Stimulated activated CD8-positive, alpha-beta memory T cell treated with anti-CD3 and anti-CD28 coated beads, Interleukin-15, amount 100 ng/mL, for 4 hours (primary cell): ENCODE measurements around the gene BST2.
A peak's percentile ranks its signal among the peaks of the same experiment; 100 is the strongest.

ENCODE experiments used
- DNase-seq, 2 donors: peaks; one replicate each; pipeline ENCODE4 v3.0.0-alpha.2; 2020; ENCODE audit warnings: low read depth in 2 of 2

Gene BST2

DNA sequence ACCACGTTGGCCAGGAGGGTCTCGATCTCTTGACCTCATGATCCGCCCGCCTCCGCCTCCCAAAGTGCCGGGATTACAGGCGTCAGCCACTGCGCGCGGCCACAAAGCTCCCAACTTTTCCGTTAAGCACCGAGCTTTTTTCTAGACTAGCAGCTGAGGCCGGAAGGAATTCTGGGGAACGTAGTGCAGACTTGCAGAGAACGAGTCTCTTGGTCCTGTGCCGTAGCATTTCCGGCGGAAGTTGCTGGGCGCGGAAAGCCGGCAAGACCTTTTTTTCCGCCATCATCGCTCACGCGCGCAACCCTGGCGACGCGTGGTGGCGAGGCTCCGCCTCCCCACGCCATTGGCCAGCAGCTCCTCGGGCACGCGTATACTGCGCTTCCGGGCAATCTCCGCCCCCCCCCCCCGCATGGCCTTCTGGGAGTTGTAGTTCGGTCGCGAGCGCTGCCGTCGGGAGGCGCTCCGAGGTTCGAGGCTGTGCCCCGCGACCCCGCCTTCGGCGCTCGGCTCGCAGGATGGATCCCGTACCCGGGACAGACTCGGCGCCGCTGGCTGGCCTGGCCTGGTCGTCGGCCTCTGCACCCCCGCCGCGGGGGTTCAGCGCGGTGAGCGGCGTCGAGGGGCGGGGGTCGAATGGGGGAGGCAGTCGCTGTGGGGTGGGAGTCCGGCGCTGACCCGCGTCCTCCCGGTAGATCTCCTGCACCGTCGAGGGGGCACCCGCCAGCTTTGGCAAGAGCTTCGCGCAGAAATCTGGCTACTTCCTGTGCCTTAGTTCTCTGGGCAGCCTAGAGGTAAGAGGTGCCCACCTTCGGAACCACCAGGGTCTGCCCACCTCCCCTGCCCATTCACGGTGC lies 14.4 kb upstream of the BST2 start, which contains the start of gene MVB12A:
Gene MVB12A (plus strand): TSS at position 427 of the 854 bp plus-strand sequence. CDS start 89 bp downstream, at position 516.
- peak; percentile 91 to 93 for DNase-seq

DNA sequence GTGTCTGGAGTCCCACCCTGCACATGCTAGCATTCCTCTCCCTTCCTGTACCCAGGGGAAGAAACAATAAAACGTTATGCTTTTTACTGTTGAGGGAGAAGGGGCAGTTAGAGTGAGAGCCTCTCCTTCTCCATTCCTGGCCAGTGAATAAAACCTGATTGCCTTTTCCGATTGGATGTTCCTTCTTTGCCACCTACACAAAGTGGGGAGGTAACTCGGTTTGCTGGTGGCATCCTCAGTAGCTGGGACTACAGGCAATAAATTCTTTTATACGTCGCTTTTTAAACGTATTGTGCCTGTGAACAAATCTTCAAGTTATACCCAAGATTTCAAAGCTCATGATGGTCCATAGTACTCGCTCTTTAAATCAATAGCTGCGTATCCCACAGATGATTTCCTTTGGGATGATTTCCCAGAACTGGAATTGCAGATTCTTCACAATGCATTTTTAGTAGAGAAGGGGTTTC lies 13.8 kb upstream of the BST2 start:
- DNase-seq: no peak

DNA sequence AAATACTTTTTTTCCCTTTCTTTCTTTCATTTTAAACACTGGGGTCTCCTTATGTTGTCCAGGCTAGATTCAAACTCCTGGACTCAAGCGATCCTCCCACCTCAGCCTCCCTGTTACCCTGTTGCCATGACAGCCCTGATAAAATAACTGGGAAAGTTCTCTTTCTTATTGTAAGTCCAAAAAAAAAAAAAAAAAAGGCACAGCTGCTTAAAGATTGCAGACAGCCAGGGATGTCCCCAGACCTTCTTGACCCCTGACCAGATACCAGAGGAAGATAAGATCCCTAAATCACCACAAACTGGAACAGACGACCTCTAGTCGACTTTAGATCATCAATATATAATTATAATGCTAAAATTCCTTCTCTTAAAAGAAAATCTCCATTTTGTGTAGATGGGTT lies 13.3 kb upstream of the BST2 start:
- DNase-seq: no peak

DNA sequence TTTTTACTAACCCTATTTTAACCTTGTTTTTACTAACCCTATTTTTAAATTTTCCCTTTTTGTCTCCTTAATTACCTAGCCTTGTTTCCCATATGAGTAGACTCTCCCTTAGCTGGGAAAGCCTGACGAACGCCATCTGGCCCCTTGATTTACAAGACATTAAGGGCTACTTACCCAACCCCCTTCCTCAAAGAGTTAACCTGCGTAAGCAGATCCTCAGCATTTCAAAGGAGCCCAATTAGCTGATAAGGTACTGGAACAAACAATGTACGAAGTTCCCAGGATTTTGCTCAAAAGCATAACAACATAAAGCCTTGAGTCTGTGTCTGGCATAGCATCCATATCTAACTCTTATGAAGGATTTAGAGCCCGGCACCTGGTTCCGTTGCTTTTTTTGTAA lies 9.7 kb upstream of the BST2 start:
- no peak for DNase-seq

DNA sequence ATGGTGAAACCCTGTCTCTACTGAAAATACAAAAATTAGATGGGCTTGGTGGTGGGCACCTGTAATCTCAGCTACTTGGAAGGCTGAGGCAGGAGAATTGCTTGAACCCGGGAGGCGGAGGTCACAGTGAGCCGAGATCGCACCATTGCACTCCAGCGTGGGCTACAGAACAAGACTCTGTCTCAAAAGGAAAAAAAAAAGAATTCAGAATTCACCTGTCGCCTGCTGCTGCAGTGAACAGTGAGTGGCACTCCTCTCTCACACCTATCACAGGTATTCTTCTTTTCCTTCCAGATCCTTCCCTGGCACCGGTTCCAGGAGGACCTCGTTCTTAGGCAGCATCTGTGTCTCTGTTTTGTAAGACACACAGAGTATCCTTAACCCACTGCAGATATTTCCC lies 8.7 kb upstream of the BST2 start:
- DNase-seq: no peak

DNA sequence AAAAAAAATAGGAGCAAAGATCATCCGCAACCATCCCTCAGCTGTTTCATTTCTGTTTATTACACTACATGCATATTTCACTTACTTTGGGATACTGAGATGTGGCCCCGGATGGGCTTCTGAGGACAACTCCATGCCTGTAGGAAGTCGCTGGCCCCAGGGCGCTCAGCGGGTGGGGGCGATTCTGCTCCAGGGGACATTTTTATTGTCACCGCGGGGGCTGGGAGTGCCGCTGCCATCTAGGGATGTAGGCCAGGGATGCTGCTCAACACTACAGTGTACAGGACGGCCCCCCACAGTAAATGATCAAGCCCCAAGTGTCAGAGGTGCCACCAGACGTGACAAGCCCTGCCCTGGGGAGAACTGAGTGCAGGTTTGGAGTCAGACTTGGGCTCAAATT lies 6.4 kb upstream of the BST2 start:
- DNase-seq: no peak

DNA sequence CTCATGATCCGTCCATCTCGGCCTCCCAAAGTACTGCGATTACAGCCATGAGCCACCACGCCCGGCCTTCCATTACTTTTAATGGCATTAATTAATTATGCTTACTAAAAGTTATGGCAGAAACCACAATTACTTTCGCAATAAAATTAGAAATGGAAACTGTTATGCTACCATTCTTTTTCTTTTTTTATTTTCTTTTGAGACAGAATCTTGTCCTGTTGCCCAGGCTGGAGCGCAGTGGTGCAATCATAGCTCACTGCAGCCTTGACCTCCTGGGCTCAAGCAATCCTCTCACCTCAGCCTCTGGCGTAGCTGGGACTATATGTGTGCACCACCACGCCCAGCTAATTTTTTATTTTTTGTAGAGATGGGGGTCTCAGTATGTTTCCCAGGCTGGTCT lies 4.6 kb upstream of the BST2 start:
- no peak for DNase-seq

DNA sequence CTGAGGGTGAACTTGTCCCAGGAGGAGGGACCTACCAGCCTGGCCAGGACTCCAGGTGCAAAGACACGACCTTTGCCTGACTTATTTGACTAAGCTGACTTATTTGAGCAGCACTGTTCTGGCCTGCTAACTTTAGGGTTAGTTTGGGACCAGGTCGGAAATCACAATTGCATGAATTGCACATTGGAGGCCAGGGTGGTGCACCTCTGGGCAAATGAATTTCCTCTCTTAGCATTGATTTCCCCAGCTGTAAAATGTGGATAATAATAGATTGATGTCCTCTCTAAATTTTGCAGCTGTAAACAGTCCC lies 1.4 kb upstream of the BST2 start:
- DNase-seq: no peak

DNA sequence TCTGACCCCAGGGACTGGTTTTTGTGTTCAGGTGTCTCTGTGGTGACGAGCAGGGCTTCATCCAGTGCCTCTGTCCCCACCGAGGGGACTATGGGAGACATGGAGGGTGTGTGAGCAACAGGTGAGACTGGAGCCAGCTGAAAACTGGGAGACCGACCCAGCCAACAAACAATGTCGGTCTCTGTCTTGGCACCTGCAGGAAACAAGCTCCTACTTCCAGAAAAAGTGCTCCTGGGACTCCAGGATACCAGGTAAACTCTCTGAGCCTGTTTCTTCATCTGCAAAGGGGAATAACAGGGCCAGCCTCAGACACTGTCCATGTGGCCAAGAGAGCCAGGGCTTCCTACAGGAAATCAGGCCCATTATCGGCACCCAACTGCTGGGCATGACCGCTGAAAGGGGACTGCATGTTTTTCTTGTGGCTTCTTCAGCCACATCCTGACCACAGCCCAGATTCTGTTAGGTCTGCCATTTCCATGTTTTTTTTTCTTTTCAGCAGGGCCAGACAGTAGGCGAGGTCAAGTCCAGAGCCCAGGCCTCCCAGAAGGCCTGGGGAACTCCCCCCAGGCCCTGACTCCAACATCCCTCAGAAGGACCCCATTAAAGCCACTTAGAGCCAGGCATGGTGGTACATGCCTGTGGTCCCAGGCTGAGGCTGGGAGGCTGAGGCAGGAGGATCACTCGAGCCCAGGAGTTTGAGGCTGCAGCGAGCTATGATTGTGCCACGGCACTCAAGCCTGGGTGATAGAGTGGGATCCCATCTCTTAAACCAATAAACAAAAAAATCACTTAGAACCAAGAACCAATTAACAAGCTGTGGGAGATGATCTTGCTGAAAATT lies 836 bp upstream of the BST2 start:
- DNase-seq: no peak

DNA sequence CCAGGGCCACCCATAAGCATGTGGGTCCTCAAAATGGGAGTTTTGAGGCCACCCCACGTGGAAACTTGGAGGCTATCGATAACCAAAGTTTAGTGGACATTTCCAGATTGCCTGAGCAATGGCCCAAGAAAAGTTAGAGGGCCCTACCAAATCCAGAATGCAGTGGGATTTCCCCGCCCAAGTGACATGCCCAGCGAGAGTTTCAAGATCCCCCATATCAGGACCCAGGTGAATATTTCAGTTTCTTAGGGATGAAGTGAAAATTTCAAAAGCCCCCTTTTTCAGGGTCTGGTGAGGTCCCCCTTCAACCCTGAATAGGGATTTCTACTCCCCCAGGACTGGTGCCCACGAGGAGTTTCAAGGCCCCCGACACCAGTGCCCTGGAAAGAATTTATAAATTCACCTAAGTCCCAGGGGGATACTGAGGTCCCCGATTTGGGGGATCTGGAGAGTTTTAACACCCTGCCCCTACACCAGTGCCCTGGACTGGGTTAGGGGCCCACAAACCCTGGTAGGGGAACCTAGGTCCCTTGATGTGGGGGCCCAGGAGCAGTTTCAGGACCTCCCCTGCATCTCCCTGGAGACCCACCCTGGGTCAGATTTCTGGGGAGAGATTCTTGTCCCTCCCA lies 695 bp downstream of the BST2 start:
- DNase-seq: no peak

DNA sequence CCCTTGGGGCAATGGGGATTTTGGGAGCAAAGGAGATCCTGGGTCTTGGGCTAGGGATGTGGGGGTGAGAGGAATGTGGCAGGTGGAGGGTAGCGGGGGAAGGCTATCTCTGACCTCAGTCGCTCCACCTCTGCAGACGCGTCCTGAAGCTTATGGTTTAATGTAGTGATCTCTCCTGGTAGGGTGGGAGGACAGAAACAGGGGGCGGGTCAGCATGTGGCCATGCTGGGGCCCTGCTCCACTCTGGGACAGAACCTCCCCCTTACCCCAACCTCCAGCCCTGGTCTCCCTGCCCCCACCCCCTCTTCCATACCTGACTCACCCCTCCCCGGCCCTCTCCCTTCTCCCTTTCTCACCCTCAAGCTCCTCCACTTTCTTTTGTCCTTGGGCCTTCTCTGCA lies 1.4 kb downstream of the BST2 start:
- DNase-seq: no peak

DNA sequence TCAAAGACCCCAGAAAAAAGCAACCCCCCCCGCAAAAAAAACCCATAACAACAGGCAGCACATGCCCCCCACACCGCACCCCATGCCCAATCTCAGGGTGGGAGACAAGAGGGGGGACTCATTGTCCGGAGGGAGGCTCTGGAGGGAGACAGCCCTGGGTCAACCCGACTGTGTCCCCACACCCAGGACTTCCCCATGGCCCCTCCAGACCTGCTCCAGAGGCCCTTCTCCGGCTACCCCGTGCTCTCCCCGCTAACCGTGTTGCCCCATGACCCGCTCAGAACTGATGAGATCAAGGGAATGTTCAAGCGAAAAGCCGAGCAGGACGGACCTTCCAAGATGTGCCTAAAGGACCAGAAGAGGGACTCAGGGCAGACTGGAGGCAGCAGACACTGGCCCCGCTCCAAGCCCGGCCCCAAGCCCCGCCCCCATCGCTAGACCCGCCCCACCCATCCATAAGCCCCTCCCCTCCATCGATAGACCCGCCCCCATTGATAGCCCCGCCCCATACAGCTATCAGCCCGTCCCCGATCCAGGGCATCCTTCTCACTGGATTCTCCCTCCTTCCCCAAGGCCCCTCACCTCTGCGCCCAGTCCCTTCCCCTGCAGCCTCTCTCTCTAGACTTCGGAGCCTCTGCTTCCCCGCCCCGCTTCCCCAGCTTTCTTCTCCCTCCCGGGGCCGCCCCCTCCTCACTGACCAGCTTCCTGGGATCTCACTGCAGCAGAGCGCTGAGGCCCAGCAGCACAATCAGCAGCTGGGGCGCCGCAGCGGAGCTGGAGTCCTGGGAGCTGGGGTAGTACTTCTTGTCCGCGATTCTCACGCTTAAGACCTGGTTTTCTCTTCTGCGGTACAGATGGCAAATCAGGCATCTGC lies 2.2 kb downstream of the BST2 start:
- DNase-seq: no peak

DNA sequence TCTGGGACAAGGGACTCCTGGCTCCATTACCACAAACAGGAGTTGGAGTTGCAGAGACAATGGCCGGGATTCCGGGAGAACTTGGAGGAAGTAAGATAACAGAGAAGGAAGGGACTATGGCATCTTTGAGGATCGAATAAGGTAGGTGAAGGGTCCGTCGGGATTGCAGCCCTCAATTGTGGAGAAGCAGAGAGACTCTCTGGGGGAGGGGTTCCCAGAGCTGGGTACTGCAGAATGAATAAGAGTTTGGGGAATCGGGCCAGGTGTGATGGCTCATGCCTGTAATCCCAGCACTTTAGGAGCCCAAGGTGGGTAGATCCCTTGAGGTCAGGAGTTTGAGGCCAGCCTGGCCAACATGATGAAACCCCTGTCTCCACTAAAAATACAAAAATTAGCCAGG lies 3.8 kb downstream of the BST2 start:
- no peak for DNase-seq

DNA sequence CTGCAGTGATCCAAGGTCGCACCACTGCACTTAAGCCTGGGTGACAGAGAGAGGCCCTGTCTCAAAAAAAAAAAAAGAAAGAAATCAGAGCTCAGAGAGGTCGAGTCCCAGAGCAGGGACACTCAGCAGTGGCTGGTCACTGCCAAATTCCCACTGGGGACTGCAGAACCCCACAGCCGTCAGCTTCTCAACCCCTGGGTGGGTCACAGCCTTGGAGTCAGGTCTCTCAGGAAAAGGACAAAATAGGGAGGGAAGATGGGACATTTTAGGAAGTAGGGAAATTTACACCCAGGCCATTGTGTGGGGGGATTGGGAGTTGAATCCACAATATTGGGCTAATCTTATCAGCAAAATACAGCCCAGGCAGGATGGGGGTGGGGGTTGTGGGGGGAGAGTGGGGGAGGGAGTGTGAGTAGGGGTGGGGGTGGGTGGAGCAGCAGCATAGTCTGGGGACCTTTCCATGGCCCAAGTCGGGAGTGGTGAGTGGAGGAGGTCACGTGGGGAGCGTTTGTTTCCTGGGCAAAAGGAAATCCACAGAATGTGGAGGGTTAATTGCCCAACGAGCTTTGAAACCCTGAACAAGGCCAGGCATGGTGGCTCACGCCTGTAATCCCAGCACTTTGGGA lies 6.4 kb downstream of the BST2 start:
- no peak for DNase-seq

DNA sequence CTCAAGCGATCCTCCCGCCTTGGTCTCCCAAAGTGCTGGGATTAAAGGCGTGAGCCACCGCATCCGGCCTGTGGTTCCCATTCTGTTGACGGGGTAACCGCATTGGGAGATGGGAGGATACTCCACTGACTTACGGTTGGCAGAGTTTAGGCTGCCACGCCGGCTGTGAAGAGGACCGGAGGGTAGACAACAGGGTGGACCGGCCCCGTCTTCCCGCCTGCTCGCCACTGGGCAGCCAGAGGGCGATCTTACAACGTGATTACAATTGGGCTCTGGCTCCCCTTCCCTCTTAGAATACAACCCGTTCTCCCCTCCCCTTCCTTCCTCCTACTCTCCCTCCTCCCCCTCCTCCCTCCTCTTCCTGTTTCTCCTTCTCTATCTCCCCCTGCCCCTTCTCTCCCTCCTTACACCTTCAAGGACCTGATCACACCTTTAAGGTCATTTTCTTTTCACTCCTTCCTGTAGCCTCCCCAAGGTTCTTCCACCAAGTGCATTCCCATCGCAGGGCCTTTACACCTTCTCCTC lies 10.5 kb downstream of the BST2 start:
- DNase-seq: peak in 1 of 2 donors; percentile 37

DNA sequence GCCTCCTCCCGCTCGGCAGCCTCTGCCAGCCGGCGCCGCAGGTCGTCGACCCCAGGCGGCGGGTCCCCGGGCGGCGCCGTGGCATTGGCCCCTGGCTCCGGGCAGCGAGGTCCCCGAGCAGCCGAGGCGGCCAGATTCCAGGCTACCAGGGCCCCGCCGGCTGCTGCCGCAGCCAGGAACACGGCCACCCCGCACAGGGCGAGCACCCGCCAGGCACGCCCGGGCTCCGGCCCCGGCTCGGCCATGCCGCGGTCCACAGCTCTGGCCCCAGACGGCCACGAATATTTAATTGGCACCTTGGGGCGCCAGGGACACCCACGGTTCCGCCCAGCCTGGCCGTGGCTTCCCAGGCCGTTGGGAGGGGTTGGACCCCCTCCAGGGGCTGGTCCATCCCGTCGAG lies 11.5 kb downstream of the BST2 start, which contains the start of gene CCDC194:
Gene CCDC194 (minus strand): TSS at position 283 of the 400 bp plus-strand sequence. CDS start 38 bp downstream, at position 245.
- DNase-seq: no peak

DNA sequence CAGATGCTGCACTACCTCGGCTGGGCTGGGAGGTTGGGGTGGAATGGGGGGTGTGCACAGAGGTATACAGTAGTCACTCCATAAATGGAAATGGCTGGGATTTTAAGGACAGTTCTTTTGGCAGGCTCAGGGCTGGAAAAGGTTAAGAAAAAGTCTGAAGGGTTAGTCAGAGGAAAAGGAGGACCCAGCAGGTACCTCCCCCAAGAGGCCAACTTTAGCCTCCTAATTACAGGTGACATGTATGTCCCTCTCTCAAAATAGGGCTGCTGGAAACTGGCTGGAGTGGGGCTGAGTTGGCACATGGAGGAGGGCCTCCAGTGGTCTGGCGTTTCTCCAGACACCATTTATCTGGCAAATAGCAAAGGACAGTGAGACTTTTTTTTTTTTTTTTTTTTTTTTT lies 12.4 kb downstream of the BST2 start:
- no peak for DNase-seq

DNA sequence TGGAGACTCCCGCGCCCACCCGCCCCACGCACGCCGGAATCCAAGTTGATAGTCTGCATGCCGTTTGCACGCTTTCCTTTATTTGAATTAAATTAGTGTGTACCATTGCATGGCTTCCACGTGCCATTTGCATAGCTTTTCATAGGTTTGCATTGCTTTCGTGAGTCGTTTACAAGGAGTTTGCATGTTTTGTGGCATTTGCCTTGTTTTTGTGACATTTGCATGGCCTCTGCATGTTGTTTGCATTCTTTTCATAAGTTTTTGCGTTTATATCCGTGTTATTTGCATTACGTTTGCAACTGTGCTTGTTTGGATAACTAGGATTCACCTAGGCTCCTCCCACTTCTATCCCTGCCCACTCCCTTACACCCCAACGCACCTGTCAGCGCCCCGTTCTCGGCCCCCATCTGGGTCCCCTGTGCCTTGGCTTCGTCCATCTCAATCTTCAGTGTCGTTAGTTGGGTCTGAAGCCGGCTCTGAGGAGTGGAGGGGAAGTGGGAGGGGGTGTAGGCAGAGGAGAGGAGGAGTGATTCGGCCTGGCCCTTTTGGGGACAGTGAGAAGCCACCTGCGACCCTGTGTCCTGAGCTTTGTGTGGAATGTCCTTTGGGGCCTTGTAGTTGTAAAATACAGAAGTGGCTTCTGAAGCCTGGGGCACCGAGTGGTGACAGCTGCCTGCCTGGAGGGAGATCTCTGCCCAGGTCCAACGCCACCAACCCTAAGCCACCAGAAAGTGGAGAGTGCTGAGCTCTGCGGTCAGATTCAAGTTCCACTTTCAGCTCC lies 13.9 kb downstream of the BST2 start:
- no peak for DNase-seq

DNA sequence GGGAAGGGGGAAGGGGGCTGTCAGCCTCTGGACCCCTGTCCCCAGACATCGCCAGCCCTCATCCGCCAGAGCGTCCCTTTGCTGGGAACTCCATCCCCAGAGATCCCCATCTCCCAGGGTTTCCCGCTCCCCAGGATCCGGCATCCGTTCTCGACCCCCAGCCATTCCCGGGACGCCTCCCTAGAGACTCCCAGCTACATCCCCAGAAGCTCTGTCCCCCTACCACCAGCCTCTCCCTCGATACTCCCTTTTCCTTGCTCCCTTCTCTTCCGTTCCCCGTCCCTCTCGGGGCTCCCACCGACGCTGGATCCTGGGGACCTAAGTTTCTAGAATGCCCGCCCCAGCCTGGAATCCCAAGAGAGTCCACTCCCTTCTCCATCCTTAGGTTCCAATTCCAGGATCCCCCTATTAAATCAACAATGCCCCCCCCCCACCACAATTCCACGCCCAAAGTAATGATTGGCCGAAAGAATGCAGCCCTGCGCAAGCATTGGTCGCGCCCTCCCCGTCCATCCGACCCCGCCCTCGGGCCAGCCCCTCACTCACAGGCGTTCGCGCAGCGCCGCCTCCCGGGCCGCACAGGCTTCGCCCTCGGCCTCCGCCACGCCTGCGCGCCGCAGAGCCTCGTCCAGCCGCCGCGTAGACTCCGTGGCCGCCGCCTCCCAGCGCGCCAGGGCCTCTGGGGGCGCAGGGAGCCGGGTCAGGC lies 14.6 kb downstream of the BST2 start:
- DNase-seq: peak; percentile 69 to 70
